ENCODE data around the gene GPR158. TPM values are rescaled to one million over a fixed set of nuclear protein-coding genes. Genes with fewer than 3 reads are reported as not detected.

Gene GPR158
- total RNA-seq, 1 donor from 2014 or later = 7.5 TPM

GRCh38 chr10:25280573-25280972 lies 105.8 kb downstream of the GPR158 start:
- no peak for TF ChIP-seq CTCF (IDR thresholded peaks at IDR 0.05; ENCODE audit: unreplicated experiment)
- H3K27ac Mint-ChIP-seq = no peak overlapping the region
- H3K27me3 Mint-ChIP-seq (ENCODE audit: low read depth) = no peaks in the 10 kb centered on the region
- H3K9me3 Mint-ChIP-seq = peaks cover 64% of the 10 kb centered on the region
- H3K4me3 Mint-ChIP-seq = no peak overlapping the region
- no peaks in the 10 kb centered on the region for H3K4me1 Mint-ChIP-seq
- peaks cover 28% of the 10 kb centered on the region for H3K36me3 Mint-ChIP-seq
- no peak for DNase-seq (ENCODE audit: low spot score in 2 of 2, unreplicated experiment in 2 of 2)

GRCh38 chr10:25285809-25286208 lies 111.0 kb downstream of the GPR158 start:
- DNase-seq (ENCODE audit: low spot score in 2 of 2, unreplicated experiment in 2 of 2) = no peak
- no peak for TF ChIP-seq CTCF (IDR thresholded peaks at IDR 0.05; ENCODE audit: unreplicated experiment)
- Mint-ChIP-seq H3K27ac (no peak overlapping the region), H3K27me3 (ENCODE audit: low read depth) (no peaks in the 10 kb centered on the region), H3K9me3 (peaks cover 51% of the 10 kb centered on the region), H3K4me1 (no peaks in the 10 kb centered on the region), H3K36me3 (peaks cover 15% of the 10 kb centered on the region), H3K4me3 (no peak overlapping the region)

DNA sequence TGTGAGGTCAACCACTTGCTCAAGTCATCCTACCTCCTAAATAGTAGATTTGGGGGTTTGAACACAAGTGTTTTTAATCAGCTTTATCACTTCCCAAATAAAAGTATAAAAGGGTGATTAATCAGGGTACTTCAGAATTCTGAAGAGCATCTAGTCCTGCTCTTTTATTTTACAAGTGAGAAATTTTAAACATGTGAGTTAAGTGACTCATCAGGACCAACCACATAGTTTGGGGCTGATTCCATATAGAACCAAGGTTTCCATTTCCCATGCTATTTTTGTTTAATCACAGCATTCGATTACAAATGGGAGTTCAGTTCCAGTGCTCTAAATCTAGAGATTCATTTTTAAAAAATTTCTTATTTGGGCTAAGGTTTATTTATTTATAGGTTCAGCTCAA lies 113.4 kb downstream of the GPR158 start:
- DNase-seq (ENCODE audit: low spot score in 2 of 2, unreplicated experiment in 2 of 2) = no peak
- Mint-ChIP-seq H3K36me3 (peaks cover 15% of the 10 kb centered on the region), H3K4me1 (peaks cover 3% of the 10 kb centered on the region), H3K27ac (no peak overlapping the region), H3K4me3 (no peak overlapping the region), H3K27me3 (ENCODE audit: low read depth) (no peaks in the 10 kb centered on the region), H3K9me3 (peaks cover 42% of the 10 kb centered on the region)
- TF ChIP-seq CTCF (IDR thresholded peaks at IDR 0.05; ENCODE audit: unreplicated experiment) = no peak

- no peaks in the 10 kb centered on the region for H3K27me3 Mint-ChIP-seq (ENCODE audit: low read depth)
Measured at GRCh38 chr10:25294032-25294926, 119.5 kb downstream of the GPR158 start.

DNA sequence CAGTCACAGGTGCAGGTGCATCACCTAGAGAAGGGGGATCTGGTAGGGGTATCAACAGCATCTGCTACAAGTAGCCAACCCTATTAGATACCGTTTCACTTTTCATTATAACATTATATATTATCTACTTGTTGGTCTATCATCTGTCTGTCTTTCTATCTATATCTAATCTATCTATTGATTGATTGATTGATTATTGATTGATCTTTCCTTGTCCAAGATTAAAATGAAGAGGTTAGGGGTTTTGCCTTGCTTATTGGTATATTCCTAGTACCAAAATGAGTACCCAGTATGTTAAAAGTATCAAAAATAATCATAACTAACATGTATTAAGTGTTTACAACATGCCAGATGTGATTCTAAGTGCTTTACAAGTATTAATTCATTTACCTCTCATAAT lies 121.5 kb downstream of the GPR158 start:
- DNase-seq (ENCODE audit: low spot score in 2 of 2, unreplicated experiment in 2 of 2) = no peak
- no peak for TF ChIP-seq CTCF (IDR thresholded peaks at IDR 0.05; ENCODE audit: unreplicated experiment)
- no peak overlapping the region for H3K4me3 Mint-ChIP-seq
- H3K9me3 Mint-ChIP-seq = no peaks in the 10 kb centered on the region
- H3K27ac Mint-ChIP-seq = no peak overlapping the region
- H3K36me3 Mint-ChIP-seq = no peaks in the 10 kb centered on the region
- no peaks in the 10 kb centered on the region for H3K27me3 Mint-ChIP-seq (ENCODE audit: low read depth)
- peaks cover 30% of the 10 kb centered on the region for H3K4me1 Mint-ChIP-seq

More at GRCh38 chr10:25294032-25294926, 119.5 kb downstream of the GPR158 start:
- TF ChIP-seq CTCF (IDR thresholded peaks at IDR 0.05; ENCODE audit: unreplicated experiment) = no peak
- peaks cover 20% of the 10 kb centered on the region for H3K4me1 Mint-ChIP-seq
- H3K27ac Mint-ChIP-seq = peak overlapping the region; percentile 39
- no peak for DNase-seq (ENCODE audit: low spot score in 2 of 2, unreplicated experiment in 2 of 2)
- no peaks in the 10 kb centered on the region for H3K9me3 Mint-ChIP-seq
- no peak overlapping the region for H3K4me3 Mint-ChIP-seq
- peaks cover 2% of the 10 kb centered on the region for H3K36me3 Mint-ChIP-seq
